ENCODE data around the gene CAMK2G.
A peak's percentile ranks its signal among the peaks of the same experiment; 100 is the strongest.
"Not testable (repeated sequence)": the region's sequence is repeated elsewhere in the genome, so short reads cannot be mapped to it uniquely, and the experiment has no call there.

The CAMK2G gene

GRCh38 chr10:73810735-73811465, 63.5 kb downstream of the CAMK2G start:
- DNase-seq (ENCODE audit: low spot score) = peak; percentile 56

GRCh38 chr10:73810358-73810734, 64.0 kb downstream of the CAMK2G start:
- DNase-seq (ENCODE audit: low spot score) = no peak

- DNase-seq (ENCODE audit: low spot score) = no peak
Observed at GRCh38 chr10:73809061-73809818, 65.1 kb downstream of the CAMK2G start.

- no peak for DNase-seq (ENCODE audit: low spot score)
Observed at GRCh38 chr10:73808021-73808815, 66.1 kb downstream of the CAMK2G start.

- DNase-seq (ENCODE audit: low spot score) = no peak
Observed at GRCh38 chr10:73807471-73807870, 66.9 kb downstream of the CAMK2G start.

- no peak for DNase-seq (ENCODE audit: low spot score)
Observed at GRCh38 chr10:73806176-73806950, 68.0 kb downstream of the CAMK2G start.

- DNase-seq (ENCODE audit: low spot score) = no peak
Observed at GRCh38 chr10:73803680-73804286, 70.6 kb downstream of the CAMK2G start.

GRCh38 chr10:73802276-73802991, 71.9 kb downstream of the CAMK2G start:
- DNase-seq (ENCODE audit: low spot score) = no peak

- DNase-seq (ENCODE audit: low spot score) = no peak
Observed at GRCh38 chr10:73801253-73801590, 73.1 kb downstream of the CAMK2G start.

GRCh38 chr10:73800560-73801252, 73.6 kb downstream of the CAMK2G start:
- DNase-seq (ENCODE audit: low spot score) = no peak

GRCh38 chr10:73799899-73800559, 74.3 kb downstream of the CAMK2G start:
- no peak for DNase-seq (ENCODE audit: low spot score)

- no peak for DNase-seq (ENCODE audit: low spot score)
Observed at GRCh38 chr10:73798927-73799560, 75.3 kb downstream of the CAMK2G start.

GRCh38 chr10:73798087-73798486, 76.3 kb downstream of the CAMK2G start:
- no peak for DNase-seq (ENCODE audit: low spot score)

GRCh38 chr10:73797324-73798025, 76.9 kb downstream of the CAMK2G start:
- DNase-seq (ENCODE audit: low spot score) = no peak

- no peak for DNase-seq (ENCODE audit: low spot score)
Observed at GRCh38 chr10:73796766-73797165, 77.6 kb downstream of the CAMK2G start.

- DNase-seq (ENCODE audit: low spot score) = not testable (repeated sequence)
Observed at GRCh38 chr10:73796035-73796434, 78.3 kb downstream of the CAMK2G start.

- not testable (repeated sequence) for DNase-seq (ENCODE audit: low spot score)
Observed at GRCh38 chr10:73795491-73795890, 78.9 kb downstream of the CAMK2G start.

- no peak for DNase-seq (ENCODE audit: low spot score)
Observed at GRCh38 chr10:73793456-73793855, 80.9 kb downstream of the CAMK2G start.
